GM18498 (cell line): Measurements from ENCODE around the gene SAMHD1.
A peak's percentile ranks its signal among the peaks of the same experiment; 100 is the strongest.
"Not testable (repeated sequence)": the region's sequence is repeated elsewhere in the genome, so short reads cannot be mapped to it uniquely, and the experiment has no call there.

Experiments
- ATAC-seq: cut with Tn5 transposase; IDR thresholded peaks from one replicate; pipeline ENCODE4 v1.9.1; 2021; ENCODE audit warnings: mild to moderate bottlenecking, moderate library complexity; ENCODE audit not compliant: unreplicated experiment

SAMHD1 gene

GRCh38 chr20:36875702-36876472 is 75.6 kb downstream of the SAMHD1 start, which contains the start of gene TLDC2:
Gene TLDC2, plus strand, starts transcription at chr20:36876138. Its CDS starts 37 bp downstream, at chr20:36876175.
- no peak for ATAC-seq

- ATAC-seq = not testable (repeated sequence)
Observed at GRCh38 chr20:36875093-36875492, 76.4 kb downstream of the SAMHD1 start.

GRCh38 chr20:36873498-36874189 is 77.9 kb downstream of the SAMHD1 start:
- ATAC-seq = no peak

- no peak for ATAC-seq
Observed at GRCh38 chr20:36872852-36873251, 78.7 kb downstream of the SAMHD1 start.

- no peak for ATAC-seq
Observed at GRCh38 chr20:36871640-36872570, 79.6 kb downstream of the SAMHD1 start.

- ATAC-seq = no peak
Observed at GRCh38 chr20:36866681-36867495, 84.6 kb downstream of the SAMHD1 start.

- no peak for ATAC-seq
Observed at GRCh38 chr20:36866164-36866563, 85.3 kb downstream of the SAMHD1 start.

- no peak for ATAC-seq
Observed at GRCh38 chr20:36865861-36866149, 85.7 kb downstream of the SAMHD1 start.

- no peak for ATAC-seq
Observed at GRCh38 chr20:36865076-36865860, 86.2 kb downstream of the SAMHD1 start.

- peak; percentile 6 for ATAC-seq
Observed at GRCh38 chr20:36862857-36863668, 88.4 kb downstream of the SAMHD1 start.

- no peak for ATAC-seq
Observed at GRCh38 chr20:36861875-36862801, 89.4 kb downstream of the SAMHD1 start.

GRCh38 chr20:36861625-36861874 is 90.0 kb downstream of the SAMHD1 start:
- ATAC-seq = no peak

GRCh38 chr20:36860811-36861624 is 90.5 kb downstream of the SAMHD1 start:
- no peak for ATAC-seq

GRCh38 chr20:36860339-36860738 is 91.2 kb downstream of the SAMHD1 start:
- ATAC-seq = no peak

- ATAC-seq = no peak
Observed at GRCh38 chr20:36859700-36860330, 91.7 kb downstream of the SAMHD1 start.

GRCh38 chr20:36859282-36859555 is 92.3 kb downstream of the SAMHD1 start:
- ATAC-seq = no peak
